ENCODE measurements around the gene RASL10B.
A peak's percentile ranks its signal among the peaks of the same experiment; 100 is the strongest.
"Not testable (repeated sequence)": the region's sequence is repeated elsewhere in the genome, so short reads cannot be mapped to it uniquely, and the experiment has no call there.

Gene RASL10B

DNA sequence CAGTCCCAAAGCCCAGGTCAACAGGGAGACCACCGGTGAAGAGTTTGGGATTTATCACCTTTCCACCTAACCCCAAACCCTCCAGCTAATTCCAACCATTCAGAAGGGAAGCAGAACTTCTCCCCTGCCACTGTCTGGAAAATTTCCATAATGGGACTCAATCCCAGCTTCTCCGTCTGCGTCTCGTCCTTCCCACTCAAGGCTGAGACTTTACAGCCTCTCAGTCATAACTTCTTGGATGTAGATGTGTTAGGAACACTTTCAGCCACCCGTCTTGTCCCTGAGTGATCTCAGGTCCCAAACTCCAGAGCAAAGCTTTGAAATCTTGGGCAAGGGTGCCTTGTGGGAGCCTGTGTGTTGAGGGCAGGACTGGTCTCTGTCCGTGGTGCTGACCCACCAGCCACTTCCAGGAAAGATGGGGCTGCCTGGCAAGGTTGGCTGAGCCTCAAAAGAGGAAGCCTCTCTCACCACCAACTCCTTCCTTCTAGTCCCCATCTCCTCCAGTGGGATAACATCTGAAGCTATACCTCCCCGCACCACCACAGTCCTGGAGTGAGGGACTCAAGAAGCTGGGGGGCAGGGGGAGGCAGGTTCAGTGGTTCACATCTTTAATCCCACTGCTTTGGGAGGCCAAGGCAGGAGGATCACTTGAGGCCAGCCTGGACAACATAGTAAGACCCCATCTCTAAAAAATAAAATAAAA is 12.3 kb downstream of the RASL10B start:
- no peak for DNase-seq

DNA sequence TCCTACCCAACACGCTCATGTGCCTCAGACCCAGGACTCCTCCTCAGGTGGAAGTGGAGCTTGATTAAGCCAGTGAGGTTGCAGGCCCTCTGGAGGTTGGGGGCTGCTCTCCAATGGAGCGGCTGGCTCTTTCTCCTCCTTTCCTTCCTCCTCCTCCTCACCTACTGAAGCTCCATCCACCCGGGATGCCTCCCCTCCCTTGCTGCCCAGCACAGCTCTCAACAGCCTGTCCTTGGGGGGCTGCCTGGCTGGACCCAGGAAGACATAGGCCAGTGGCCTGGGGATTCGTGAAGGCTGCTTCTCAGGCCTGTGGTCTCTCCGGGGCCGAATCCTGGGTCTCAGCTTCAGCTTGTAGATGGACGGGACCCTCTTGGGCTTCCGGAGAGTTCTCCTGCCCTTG is 13.4 kb downstream of the RASL10B start:
- DNase-seq: no peak

DNA sequence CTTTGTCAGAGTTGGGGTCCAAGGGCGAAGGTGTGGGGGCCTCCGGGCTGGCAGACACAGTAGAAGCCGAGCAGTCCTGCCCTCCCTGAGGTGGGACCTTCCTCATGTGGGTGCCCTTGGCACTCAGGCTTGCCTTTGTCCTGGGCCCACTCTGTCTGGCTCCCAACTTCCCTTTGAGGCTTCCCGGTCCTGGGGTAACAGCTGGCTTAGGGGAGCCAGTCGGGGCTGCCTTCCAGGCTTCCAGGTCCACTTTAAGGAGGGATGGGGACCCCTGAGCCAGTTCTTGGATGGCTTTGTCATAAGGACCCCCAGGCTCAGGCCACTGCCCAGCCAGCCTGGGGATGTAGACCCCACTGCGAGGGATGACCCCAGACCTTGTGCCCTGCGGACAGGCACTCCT is 13.8 kb downstream of the RASL10B start:
- DNase-seq: no peak

DNA sequence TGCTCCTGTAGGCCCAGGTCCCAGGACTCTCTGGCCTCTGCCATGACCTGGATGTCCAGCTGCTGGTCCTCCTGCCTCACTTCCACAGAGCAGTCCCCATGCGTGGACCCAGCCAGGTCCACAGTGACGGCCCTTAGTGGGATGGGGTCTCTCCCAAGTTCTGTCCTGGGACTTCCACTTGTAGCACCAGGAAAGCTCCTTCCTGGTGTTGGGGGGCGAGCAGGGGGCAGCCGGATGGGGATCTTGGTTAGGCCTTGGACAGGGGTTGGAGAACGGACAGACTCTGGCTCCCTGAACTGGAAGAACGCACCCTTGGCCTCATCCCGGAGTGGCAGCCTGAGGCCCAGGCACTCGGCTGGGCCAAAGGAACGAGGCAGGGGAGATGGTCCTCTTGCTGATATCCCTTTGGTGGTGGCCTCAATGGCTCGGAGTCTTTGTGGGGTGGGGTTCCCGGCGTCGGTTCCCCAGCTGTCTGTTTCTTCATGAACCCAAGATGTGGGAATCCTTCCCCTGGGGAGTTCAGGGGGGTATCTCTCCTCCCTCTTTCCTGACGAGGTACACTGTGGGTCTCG is 14.4 kb downstream of the RASL10B start:
- DNase-seq: no peak

DNA sequence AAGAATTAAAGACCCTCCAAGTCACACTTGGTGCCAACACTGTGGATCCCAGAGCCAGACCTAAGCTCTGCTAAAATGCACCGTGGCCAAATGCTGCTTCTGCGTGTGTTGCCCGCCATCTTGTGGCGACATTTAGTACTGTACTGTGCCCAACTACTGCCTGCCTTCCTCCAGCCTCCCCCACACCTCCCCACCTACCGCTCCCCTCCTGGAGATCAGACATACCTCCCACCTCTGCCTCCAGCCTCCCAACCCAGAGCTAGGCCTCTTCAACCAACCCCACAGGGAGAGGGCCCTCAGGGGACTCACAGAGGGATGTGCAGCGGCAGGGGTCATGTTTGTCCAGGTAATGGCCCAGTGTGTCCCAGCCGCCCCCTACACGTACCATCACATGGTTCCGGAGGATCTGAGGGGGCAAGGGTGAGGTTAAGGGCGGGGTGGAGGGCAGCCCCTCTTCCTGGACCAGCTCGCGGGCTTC is 16.1 kb downstream of the RASL10B start:
- DNase-seq: peak; percentile 85

DNA sequence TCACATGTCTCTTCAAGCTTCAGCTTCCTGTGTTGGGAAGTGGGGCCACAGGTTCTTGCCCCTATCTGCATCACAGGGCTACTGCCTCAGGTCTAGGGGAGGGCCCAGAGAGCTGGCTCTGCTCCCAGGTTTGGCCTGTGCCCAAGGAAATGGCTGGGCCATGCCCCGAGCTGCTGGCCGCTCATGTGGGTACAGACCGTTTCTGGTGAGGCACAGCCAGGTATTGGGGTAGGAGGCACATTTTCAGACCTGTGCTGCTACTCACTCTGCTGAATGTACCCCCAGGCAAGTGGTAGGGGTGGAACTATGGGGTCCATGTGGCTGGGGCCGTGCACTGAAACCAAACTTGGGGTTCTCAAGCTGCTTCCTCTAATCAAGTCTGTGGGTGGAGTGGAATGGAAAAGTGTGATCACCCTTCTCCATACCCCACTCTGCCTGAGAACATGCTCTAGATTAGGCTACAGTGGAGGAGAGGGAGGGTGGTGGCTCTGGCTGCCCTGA is 17.0 kb downstream of the RASL10B start:
- no peak for DNase-seq

DNA sequence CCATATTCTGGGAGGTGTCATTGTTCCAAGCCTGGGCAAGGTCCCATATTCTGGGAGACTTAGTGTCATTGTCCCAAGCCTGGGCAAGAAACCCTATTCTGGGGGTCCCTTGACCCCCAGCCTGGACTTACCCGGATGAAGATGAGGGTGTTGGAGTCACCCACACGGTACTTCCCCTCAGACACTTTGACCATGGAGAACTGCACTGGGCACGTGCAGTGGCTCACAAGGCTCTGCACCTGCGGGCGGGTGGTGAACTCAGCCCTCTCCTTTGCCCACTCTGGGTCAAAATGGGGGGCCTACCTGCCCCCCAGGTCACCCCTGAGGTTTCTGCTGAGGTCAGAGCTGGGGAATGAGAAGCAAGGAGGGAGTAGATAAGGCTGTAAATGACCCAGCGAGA is 17.5 kb downstream of the RASL10B start:
- no peak for DNase-seq

DNA sequence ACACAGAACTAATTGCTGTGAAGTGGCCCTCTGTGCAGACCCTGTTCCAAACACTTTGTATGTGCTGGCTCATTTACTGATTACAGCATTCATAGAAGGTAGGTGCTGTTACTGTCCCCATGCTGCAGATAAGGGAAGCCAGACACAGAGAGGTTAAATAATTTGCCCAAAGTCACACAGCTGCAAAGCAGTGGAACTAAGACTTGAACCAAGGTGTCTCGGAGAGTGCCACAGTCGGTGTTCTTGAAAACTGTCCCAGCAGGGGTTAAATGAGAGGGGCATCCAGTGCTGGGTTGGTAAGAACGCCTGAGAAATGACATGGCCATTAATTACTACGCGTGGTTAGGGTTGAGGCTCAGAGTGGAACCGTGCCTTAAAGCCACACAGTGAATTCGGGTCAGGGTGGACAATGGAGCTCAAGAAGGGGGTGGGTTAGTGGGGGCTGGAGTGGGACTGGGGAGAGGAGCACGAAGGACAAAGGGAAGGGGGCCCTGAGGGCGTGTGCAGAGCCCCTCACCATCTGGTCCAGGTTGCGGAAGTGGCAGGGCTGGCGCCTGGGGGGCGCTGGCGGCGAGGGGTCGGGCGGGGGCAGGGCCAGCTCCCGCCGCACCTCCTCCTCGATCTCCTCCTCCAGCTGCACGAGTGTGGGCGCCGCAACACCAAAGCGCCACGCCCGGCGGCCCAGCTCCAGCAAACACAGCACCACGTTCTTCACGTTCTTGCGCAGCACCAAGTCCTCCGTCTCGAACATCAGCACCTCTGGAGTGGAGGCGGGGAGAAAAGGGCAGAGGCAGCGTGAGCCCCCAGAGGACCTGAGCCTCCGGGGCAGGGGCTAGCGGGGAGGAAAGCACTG is 18.3 kb downstream of the RASL10B start:
- DNase-seq: peak; percentile 20

DNA sequence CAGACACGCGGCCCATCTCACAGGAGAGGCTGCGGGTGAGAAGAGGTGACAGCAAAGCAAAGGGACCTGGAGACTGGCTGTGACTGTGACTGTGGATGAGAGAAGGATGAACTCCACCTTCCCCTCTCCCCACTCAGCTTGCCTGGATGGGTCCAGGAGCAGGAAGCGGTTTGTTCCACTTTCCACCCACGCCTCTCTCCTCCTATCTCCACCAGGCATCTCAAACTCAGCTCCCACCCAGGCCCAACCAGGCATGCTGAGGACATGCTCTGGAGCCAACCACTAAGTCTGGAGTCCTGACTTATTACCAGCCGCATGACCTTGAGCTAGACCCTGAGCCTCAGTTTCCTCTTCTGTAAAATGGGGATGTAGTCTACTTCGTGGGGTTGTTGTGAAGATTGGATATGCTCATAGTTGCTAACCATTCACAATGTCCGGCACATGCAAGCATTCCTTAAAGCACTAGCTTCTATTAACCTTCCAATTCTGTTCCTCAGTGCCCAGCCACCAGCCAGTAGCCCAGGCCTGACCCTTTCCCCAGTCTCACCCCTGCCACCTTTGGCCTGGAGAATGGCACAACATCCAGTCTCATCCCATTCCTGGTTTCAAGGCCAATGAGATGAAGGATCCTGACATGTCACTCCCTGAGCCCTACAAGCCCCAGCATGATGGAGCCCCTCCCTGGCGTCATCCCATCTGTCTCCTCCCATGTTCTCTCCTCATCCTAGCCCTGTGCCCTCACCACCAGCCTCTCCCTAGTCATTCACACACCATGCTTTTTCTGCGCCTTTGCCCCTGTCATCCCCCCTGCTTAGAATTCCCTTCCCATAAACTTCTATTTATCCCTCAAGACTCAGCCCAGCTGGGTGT is 19.3 kb downstream of the RASL10B start:
- DNase-seq: no peak

DNA sequence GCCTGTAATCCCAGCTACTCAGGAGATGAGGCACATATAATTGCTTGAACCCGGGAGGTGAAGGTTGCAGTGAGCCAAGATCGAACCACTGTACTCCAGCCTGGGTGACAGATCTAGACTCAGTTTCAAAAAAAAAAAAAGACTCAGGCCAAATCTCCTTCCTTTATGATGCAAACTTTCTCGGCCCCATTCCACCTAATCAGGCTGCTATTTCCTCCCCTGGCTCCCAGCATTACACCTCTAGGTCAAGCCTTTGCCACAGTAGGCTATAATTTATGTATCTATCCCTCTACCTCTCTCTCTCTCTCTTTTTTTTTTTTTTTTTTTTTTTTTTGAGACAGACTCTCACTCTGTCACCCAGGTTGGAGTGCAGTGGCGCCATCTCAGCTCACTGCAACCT is 20.1 kb downstream of the RASL10B start:
- not testable (repeated sequence) for DNase-seq

DNA sequence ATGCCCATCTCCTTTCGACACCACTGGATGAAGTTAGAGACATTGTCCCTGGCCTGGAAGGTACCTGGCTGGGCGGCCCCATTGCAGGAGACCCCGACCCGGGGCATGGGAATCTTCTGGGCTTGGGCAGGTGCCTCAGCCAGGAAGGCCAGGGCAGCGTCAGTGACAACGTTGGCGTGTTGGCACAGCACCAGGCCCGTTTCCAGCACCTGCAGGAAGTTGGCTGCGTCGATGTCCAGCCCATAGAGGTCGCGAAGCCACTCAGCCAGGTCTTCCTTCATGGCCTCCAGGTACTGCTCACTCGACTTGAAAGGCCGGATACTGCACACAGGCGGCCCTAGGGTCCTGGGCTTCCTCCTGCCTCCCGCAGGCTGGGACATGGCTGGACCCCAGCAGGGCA is 21.0 kb downstream of the RASL10B start:
- DNase-seq: no peak

DNA sequence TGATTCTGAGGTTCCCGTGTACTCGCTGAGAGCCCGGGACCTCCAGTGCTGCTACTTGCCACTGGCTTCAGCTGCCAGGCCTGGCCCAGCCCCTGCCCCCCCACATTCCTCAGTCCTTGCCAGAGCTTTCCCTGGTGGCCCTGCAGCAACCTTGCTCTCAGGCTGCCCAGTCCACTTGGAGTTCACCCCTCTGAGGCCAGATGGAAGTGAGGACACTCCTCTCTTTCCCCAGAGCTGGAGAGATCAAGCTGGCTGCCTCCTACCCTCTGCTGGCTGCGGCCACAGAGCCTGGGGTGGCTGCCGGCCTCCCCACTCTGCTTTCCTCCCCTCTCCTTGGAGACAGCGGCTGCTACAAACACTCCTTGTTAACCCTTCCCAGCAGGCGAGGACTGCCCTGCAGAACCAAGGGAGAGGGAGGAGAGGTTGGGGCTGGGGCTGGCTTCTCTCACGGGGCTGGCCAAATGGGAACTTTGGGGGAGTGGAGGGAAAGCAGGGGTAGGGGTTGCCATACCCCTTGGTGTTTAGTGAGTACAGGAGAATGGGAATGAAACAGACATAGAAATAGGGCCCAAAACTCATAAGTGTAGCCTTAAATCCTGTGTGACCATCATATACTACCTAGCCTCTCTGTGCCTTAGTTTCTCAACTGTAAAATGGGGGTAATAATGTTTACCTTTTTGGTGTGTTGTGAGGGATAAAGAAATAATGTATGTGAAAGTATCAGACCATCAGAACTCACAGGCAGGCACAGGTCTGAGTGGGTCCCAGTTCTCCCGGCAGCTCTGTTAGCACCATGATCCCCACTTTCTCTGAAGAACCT is 21.7 kb downstream of the RASL10B start, which contains the start of gene GAS2L2:
TSS of gene GAS2L2 (minus strand) at position 295 of the 820 bp plus-strand sequence. CDS start 389 bp downstream, outside the sequence.
- DNase-seq: no peak

DNA sequence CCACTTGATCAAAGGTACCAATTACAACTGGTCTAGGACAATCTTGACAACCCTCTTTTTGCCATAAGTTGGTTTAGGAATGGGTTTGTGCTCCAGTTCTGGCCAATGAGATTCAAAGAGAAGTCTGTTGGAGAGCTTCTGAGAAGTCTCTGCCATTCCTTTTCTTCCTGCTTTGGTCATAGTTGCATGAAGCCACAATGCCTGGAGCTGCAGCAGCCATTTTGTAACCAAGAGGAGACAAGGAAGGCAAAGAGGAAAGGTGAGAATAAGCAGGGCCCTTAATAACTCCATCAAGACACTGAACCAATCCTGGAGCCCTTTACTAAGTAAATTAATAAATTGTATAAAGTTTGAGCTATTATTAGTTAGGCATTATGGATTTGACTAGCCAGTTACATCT is 25.8 kb downstream of the RASL10B start:
- DNase-seq: no peak

DNA sequence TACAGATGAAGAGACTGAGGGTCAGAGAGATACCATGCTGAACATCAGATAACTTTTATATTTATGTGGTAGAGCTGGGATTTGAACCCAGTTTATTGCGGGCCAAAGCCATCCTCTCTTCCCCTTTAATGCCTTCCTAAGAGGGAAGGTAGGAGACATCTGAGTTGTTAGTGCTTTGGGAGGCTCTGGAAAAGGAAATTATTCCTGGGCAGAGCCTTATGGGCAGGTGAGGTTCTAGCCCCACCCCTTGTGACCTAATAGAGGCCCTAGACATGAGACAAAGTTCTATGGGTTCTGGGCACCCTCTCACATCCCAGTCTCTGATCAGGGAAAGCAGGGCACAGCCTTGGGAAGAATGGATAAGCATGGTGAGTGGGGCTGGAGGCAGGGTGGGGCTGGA is 29.1 kb downstream of the RASL10B start, which contains the start of gene C17orf50:
TSS of gene C17orf50 (plus strand) at position 301 of the 400 bp plus-strand sequence. CDS start at position 356, 55 bp downstream.
- no peak for DNase-seq

DNA sequence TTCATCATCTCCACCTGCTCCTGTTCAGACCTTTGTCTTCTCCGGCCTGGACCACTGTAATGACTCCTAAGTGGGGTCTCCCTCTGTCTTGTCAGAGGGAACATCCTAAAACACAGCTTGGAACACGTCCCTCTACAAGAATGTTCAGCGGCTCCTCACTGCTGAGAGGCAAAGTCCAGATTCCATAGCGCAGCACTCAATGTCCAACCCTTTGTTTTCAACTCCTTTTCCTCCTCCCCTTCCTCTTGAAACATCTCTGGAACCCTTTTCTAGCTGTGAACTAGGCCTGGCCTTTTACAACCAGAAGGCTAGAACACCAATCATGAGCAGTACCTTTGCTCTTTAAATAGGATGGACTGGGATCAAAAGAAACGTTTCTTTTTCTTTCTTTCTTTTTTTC is 30.2 kb downstream of the RASL10B start:
- no peak for DNase-seq

DNA sequence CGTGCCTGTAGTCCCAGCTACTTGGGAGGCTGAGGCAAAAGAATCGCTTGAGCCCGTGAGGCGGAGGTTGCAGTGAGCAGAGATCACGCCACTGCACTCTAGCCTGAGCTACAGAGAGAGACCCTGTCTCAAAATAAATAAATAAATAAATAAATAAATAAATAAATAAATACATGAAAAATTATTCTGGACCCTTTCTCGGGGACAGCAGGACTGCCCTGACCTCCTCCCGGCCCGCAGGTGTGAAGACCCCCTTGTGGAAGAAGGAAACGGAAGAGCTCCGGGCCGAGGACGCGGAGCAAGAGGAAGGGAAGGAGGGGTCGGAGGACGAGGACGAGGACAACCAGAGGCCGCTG is 32.3 kb downstream of the RASL10B start:
- no peak for DNase-seq

DNA sequence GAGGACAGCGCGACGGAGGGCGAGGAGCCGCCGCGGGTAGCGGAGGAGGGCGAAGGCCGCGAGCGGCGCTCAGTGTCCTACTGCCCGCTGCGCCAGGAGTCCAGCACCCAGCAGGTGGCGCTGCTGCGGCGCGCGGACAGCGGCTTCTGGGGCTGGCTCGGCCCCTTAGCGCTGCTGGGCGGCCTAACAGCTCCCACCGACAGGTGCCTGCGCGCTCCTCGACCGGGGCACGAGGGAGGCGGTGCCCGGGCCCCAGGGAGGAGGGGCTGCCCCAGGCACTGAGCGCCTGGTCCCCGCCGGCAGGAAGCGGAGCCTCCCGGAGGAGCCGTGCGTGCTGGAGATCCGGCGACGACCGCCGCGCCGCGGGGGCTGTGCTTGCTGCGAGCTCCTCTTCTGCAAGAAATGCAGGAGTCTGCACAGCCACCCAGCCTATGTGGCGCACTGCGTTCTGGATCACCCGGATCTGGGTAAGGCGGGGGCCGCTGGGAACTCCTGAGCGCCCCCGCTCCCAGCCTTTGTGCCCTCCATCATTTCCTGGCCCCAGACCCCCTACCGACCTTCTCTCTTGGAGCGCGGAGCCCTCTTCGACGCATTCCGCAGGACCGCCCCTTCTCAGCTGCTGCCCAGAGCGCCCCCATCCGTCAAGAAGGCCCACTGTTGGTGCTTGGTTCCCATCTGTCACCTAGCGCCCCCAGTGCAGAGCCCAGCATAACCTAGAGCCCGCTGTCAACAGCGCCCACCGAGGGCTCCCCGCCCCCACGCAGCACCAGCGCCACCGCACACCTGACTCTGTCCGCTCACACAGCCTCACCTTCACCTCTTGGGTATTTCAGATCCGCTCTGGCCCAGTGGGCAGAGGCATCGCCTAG is 32.9 kb downstream of the RASL10B start:
- peak; percentile 75 for DNase-seq

DNA sequence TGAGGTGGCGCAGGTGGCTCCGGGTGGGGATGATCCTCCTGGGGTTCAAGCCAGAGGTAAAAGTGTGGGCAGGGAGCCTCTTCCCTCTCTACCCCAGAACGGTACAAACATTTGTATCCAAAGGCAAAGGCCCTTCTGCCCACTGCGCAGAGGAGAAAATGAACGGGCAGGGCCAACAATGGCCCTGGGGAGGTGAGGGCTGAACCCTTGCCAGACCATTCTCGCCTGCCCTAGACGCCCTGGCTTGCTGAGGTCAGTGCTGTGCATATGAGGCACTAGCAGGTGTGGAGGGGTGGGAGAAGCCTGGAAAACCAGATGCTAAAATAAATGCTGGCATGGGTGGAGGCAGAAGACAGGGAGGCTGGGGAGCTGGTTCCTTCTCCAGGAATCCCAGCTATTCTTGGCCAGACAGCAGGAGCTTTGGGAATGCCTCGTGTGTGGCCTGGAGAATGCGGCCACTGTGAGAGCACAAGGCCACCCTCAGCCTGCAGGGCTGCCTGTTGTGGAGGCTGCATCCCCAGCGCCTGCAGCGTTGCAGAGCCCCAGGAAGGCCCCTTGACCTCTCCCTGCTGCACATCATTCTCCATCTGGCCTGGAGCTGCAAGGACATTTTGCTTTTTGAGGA is 33.8 kb downstream of the RASL10B start:
- DNase-seq: no peak

DNA sequence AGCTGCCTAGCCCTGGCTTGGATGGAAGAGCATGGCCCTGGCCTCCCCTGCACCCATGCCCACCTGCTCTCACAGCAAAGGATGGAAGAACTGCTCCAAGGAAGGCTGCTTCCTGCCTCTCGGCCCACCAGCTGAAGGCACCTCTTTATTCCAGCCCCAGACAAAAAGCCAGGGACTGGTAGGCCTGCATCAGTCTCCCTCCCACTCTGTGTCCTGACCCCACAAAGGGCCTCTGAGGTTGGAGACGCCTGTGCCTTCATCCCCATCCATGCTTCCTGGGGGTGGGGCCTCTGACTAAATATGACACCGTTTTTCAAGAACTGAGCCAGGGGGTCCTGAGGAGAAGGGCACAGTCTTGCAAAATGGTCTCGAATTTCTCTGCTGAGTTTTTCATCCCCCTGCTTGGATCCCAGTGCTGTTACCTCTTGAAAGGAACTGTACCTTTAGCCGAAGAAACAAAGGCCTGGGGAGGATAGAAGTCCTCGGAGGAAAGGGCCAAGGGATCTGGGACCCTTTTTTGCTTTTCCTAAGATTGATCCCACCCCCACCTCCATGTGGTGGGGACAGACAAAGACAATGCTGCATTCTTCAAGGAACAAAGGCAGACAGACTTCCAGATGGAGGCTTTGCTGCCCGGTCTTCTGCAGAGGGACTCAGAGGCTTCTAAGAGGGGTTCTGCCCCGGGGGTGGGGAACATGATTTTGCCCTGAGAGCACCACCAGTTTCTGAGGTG is 34.5 kb downstream of the RASL10B start:
- DNase-seq: no peak
